Measurements from ENCODE around the gene PI4KA.

The PI4KA gene

GRCh38 chr22:20661473-20661872, 197.1 kb downstream of the PI4KA start:
- DNase-seq (ENCODE audit: low read depth), result no peak
- no peak for TF ChIP-seq MAX (IDR thresholded peaks at IDR 0.05; ENCODE audit: low read depth, low read length)
- no peak for TF ChIP-seq CTCF (IDR thresholded peaks at IDR 0.05; ENCODE audit: low read depth, low read length)
- TF ChIP-seq MYC (IDR thresholded peaks at IDR 0.05; ENCODE audit: low read depth, low read length), result no peak
- no peak for TF ChIP-seq POLR2A (IDR thresholded peaks at IDR 0.05; ENCODE audit: extremely low read depth, insufficient read length)
- H3K4me3 ChIP-seq (ENCODE audit: low read depth, low read length), result no peak overlapping the region

GRCh38 chr22:20660441-20661054, 198.1 kb downstream of the PI4KA start:
- H3K4me3 ChIP-seq (ENCODE audit: low read depth, low read length), result no peak overlapping the region
- no peak for DNase-seq (ENCODE audit: low read depth)
- no peak for TF ChIP-seq CTCF (IDR thresholded peaks at IDR 0.05; ENCODE audit: low read depth, low read length)

GRCh38 chr22:20659920-20660319, 198.7 kb downstream of the PI4KA start:
- DNase-seq (ENCODE audit: low read depth), result no peak
- H3K4me3 ChIP-seq (ENCODE audit: low read depth, low read length), result no peak overlapping the region
- TF ChIP-seq CTCF (IDR thresholded peaks at IDR 0.05; ENCODE audit: low read depth, low read length), result no peak
- TF ChIP-seq POLR2A (IDR thresholded peaks at IDR 0.05; ENCODE audit: extremely low read depth, insufficient read length), result no peak
- TF ChIP-seq MYC (IDR thresholded peaks at IDR 0.05; ENCODE audit: low read depth, low read length), result no peak

- no peak for TF ChIP-seq POLR2A (IDR thresholded peaks at IDR 0.05; ENCODE audit: extremely low read depth, insufficient read length)
- no peak for TF ChIP-seq MAX (IDR thresholded peaks at IDR 0.05; ENCODE audit: low read depth, low read length)
- TF ChIP-seq CTCF (IDR thresholded peaks at IDR 0.05; ENCODE audit: low read depth, low read length), result no peak
- no peak for TF ChIP-seq MYC (IDR thresholded peaks at IDR 0.05; ENCODE audit: low read depth, low read length)
- no peak for DNase-seq (ENCODE audit: low read depth)
- H3K4me3 ChIP-seq (ENCODE audit: low read depth, low read length), result no peak overlapping the region
Observed at GRCh38 chr22:20659258-20659657, 199.4 kb downstream of the PI4KA start.

GRCh38 chr22:20658433-20659222, 200.0 kb downstream of the PI4KA start:
- no peak overlapping the region for H3K4me3 ChIP-seq (ENCODE audit: low read depth, low read length)
- DNase-seq (ENCODE audit: low read depth), result no peak

More at GRCh38 chr22:20658433-20659222, 200.0 kb downstream of the PI4KA start:
- TF ChIP-seq MAX (IDR thresholded peaks at IDR 0.05; ENCODE audit: low read depth, low read length) (no peak), CTCF (IDR thresholded peaks at IDR 0.05; ENCODE audit: low read depth, low read length) (no peak), POLR2A (IDR thresholded peaks at IDR 0.05; ENCODE audit: extremely low read depth, insufficient read length) (no peak), MYC (IDR thresholded peaks at IDR 0.05; ENCODE audit: low read depth, low read length) (no peak)

Measured in NB4 (cell line).